Activated T-cell treated with anti-CD3 and anti-CD28 coated beads for 4 hours (primary cell): Measurements from ENCODE around the gene GPATCH2L.

Source experiments
- DNase-seq: peaks from one replicate; pipeline ENCODE4 v3.0.0-alpha.2; 2020

GPATCH2L gene

GRCh38 chr14:76203086-76204001 is 51.6 kb downstream of the GPATCH2L start:
- DNase-seq, result no peak

- DNase-seq, result no peak
Observed at GRCh38 chr14:76204461-76205230, 52.9 kb downstream of the GPATCH2L start.

- DNase-seq, result no peak
Observed at GRCh38 chr14:76205708-76206107, 54.0 kb downstream of the GPATCH2L start.

GRCh38 chr14:76208340-76208739 is 56.6 kb downstream of the GPATCH2L start:
- no peak for DNase-seq

- DNase-seq, result no peak
Observed at GRCh38 chr14:76212242-76212641, 60.5 kb downstream of the GPATCH2L start.

GRCh38 chr14:76217179-76217578 is 65.5 kb downstream of the GPATCH2L start:
- no peak for DNase-seq

GRCh38 chr14:76218662-76219061 is 66.9 kb downstream of the GPATCH2L start:
- DNase-seq, result no peak

- no peak for DNase-seq
Observed at GRCh38 chr14:76219873-76220272, 68.2 kb downstream of the GPATCH2L start.

- DNase-seq, result no peak
Observed at GRCh38 chr14:76227450-76228050, 75.8 kb downstream of the GPATCH2L start.

- DNase-seq, result no peak
Observed at GRCh38 chr14:76228138-76228537, 76.4 kb downstream of the GPATCH2L start.

- DNase-seq, result no peak
Observed at GRCh38 chr14:76232800-76233199, 81.1 kb downstream of the GPATCH2L start.

GRCh38 chr14:76235628-76236027 is 83.9 kb downstream of the GPATCH2L start:
- no peak for DNase-seq

GRCh38 chr14:76236172-76237130 is 84.7 kb downstream of the GPATCH2L start:
- no peak for DNase-seq

- DNase-seq, result no peak
Observed at GRCh38 chr14:76237349-76237990, 85.7 kb downstream of the GPATCH2L start.

- DNase-seq, result no peak
Observed at GRCh38 chr14:76245097-76245496, 93.4 kb downstream of the GPATCH2L start.

GRCh38 chr14:76250302-76250701 is 98.6 kb downstream of the GPATCH2L start:
- DNase-seq, result no peak

GRCh38 chr14:76252471-76252870 is 100.7 kb downstream of the GPATCH2L start:
- no peak for DNase-seq

- no peak for DNase-seq
Observed at GRCh38 chr14:76253111-76253510, 101.4 kb downstream of the GPATCH2L start.

- no peak for DNase-seq
Observed at GRCh38 chr14:76256545-76256944, 104.8 kb downstream of the GPATCH2L start.

- no peak for DNase-seq
Observed at GRCh38 chr14:76257111-76257803, 105.5 kb downstream of the GPATCH2L start.

GRCh38 chr14:76257842-76258397 is 106.2 kb downstream of the GPATCH2L start:
- DNase-seq, result no peak
